ENCODE data around the gene NPBWR2.

Gene NPBWR2

GRCh38 chr20:64083804-64084684 is 23.3 kb downstream of the NPBWR2 start, which contains the start of gene LKAAEAR1:
LKAAEAR1 (minus strand) TSS chr20:64084398; CDS start chr20:64084219, 179 bp downstream.
- no peak for DNase-seq (ENCODE audit: low read depth)

GRCh38 chr20:64083378-64083803 is 24.0 kb downstream of the NPBWR2 start:
- DNase-seq (ENCODE audit: low read depth): no peak

GRCh38 chr20:64082820-64083377 is 24.5 kb downstream of the NPBWR2 start:
- no peak for DNase-seq (ENCODE audit: low read depth)

- DNase-seq (ENCODE audit: low read depth): no peak
Observed at GRCh38 chr20:64082126-64082731, 25.1 kb downstream of the NPBWR2 start.

- DNase-seq (ENCODE audit: low read depth): no peak
Observed at GRCh38 chr20:64081624-64081964, 25.8 kb downstream of the NPBWR2 start.

- DNase-seq (ENCODE audit: low read depth): no peak
Observed at GRCh38 chr20:64080813-64081623, 26.3 kb downstream of the NPBWR2 start.

GRCh38 chr20:64080013-64080812 is 27.2 kb downstream of the NPBWR2 start, which contains the start of gene OPRL1:
OPRL1 (plus strand) TSS chr20:64080082; CDS start chr20:64092721, 12,639 bp downstream.
- DNase-seq (ENCODE audit: low read depth): no peak

- peak; percentile 46 for DNase-seq (ENCODE audit: low read depth)
Observed at GRCh38 chr20:64079273-64080012, 27.9 kb downstream of the NPBWR2 start, which contains the start of gene RGS19. RGS19 (minus strand) TSS chr20:64079518; CDS start chr20:64076886, 2,632 bp downstream.

GRCh38 chr20:64078934-64079272 is 28.5 kb downstream of the NPBWR2 start:
- DNase-seq (ENCODE audit: low read depth): no peak

- DNase-seq (ENCODE audit: low read depth): no peak
Observed at GRCh38 chr20:64077876-64078551, 29.4 kb downstream of the NPBWR2 start.

GRCh38 chr20:64077541-64077875 is 29.9 kb downstream of the NPBWR2 start:
- DNase-seq (ENCODE audit: low read depth): no peak

- DNase-seq (ENCODE audit: low read depth): no peak
Observed at GRCh38 chr20:64077094-64077493, 30.3 kb downstream of the NPBWR2 start.

- no peak for DNase-seq (ENCODE audit: low read depth)
Observed at GRCh38 chr20:64076061-64076997, 31.0 kb downstream of the NPBWR2 start.

GRCh38 chr20:64075556-64075955 is 31.8 kb downstream of the NPBWR2 start:
- no peak for DNase-seq (ENCODE audit: low read depth)

- no peak for DNase-seq (ENCODE audit: low read depth)
Observed at GRCh38 chr20:64074963-64075362, 32.4 kb downstream of the NPBWR2 start.

GRCh38 chr20:64074184-64074789 is 33.1 kb downstream of the NPBWR2 start:
- DNase-seq (ENCODE audit: low read depth): no peak

GRCh38 chr20:64073476-64074183 is 33.7 kb downstream of the NPBWR2 start:
- no peak for DNase-seq (ENCODE audit: low read depth)

Data from GM04504 (cell line).